CD14-positive monocyte (primary cell): Measurements from ENCODE around the gene NOP14. TPM values are rescaled to one million over a fixed set of nuclear protein-coding genes. Genes with fewer than 3 reads are reported as not detected.

Source experiments
- DNase-seq, 3 donors: peaks; one replicate each; pipeline ENCODE4 v3.0.0-alpha.2; 2011 to 2022
- H2AFZ ChIP-seq: 2 replicates; pipeline ENCODE4 v1.6.0; 2012; ENCODE audit warnings: mild to moderate bottlenecking, low read depth, low read length, inconsistent platforms; ENCODE audit not compliant: insufficient read depth, poor library complexity, severe bottlenecking
- H3K27ac ChIP-seq, 2 donors: 1 replicate in 1 of 2; 2 replicates in 1 of 2; pipeline ENCODE4 v1.5.1; 2012 to 2013; ENCODE audit warnings: low read length in 2 of 2, control low read depth in 1 of 2, inconsistent platforms in 1 of 2, low read depth in 1 of 2, mild to moderate bottlenecking in 1 of 2
- H3K27me3 ChIP-seq, 2 donors: one replicate each; pipeline versions ENCODE4 v1.6.0 to v1.6.1; 2011 to 2013; ENCODE audit warnings: low read length in 2 of 2; ENCODE audit not compliant: control insufficient read depth in 2 of 2, insufficient read depth in 2 of 2
- H3K36me3 ChIP-seq, 2 donors: replicated peaks in 1 of 2; 1 replicate in 1 of 2; 2 replicates in 1 of 2; pipeline versions ENCODE4 v1.5.1 to v1.6.1; 2012 to 2013; ENCODE audit warnings: low read length in 2 of 2, control low read depth in 1 of 2, inconsistent platforms in 1 of 2, mild to moderate bottlenecking in 1 of 2; ENCODE audit not compliant: insufficient read depth in 2 of 2, control insufficient read depth in 1 of 2
- H3K4me1 ChIP-seq, 2 donors: 1 replicate in 1 of 2; 2 replicates in 1 of 2; pipeline versions ENCODE4 v1.5.1 to v1.6.1; 2012 to 2013; ENCODE audit warnings: low read length in 2 of 2, control low read depth in 1 of 2, inconsistent platforms in 1 of 2, mild to moderate bottlenecking in 1 of 2, moderate library complexity in 1 of 2; ENCODE audit not compliant: insufficient read depth in 2 of 2, control insufficient read depth in 1 of 2
- H3K4me2 ChIP-seq: replicated peaks from 2 replicates; pipeline ENCODE3; 2012; ENCODE audit warnings: low read length, moderate library complexity, mild to moderate bottlenecking; ENCODE audit not compliant: poor library complexity, severe bottlenecking; ENCODE audit errors: extremely low read depth
- H3K4me3 ChIP-seq, 3 experiments: fragments of 200-600 bp in 1 of 3; sonication (generic) in 1 of 3; replicated peaks in 1 of 3; 1 replicate in 2 of 3; 2 replicates in 1 of 3; pipeline ENCODE4 v1.5.1; 2011 to 2013; ENCODE audit warnings: low read length in 3 of 3, mild to moderate bottlenecking in 3 of 3, control low read depth in 2 of 3, low read depth in 2 of 3, inconsistent platforms in 1 of 3, moderate library complexity in 1 of 3
- H3K79me2 ChIP-seq: 2 replicates; pipeline ENCODE4 v1.6.0; 2012; ENCODE audit warnings: mild to moderate bottlenecking, control low read depth, inconsistent platforms, low read length, moderate library complexity; ENCODE audit not compliant: insufficient read depth
- H3K9ac ChIP-seq: 2 replicates; pipeline ENCODE4 v1.6.0; 2017; ENCODE audit warnings: low read length, mild to moderate bottlenecking; ENCODE audit not compliant: insufficient read depth, poor library complexity, severe bottlenecking
- H3K9me3 ChIP-seq, 2 donors: replicated peaks in 1 of 2; 1 replicate in 1 of 2; 2 replicates in 1 of 2; pipeline versions ENCODE4 v1.5.1 to v1.6.1; 2012 to 2013; ENCODE audit warnings: low read length in 2 of 2, control low read depth in 1 of 2; ENCODE audit not compliant: control insufficient read depth in 1 of 2, insufficient read depth in 1 of 2
- H4K20me1 ChIP-seq: 2 replicates; pipeline ENCODE4 v1.6.0; 2012; ENCODE audit warnings: mild to moderate bottlenecking, low read length, control low read depth, moderate library complexity; ENCODE audit not compliant: insufficient read depth
- H3K27ac Mint-ChIP-seq, 7 donors: one replicate each; pipeline ENCODE4 v1.8.0; 2020; ENCODE audit warnings: mild to moderate bottlenecking in 7 of 7, mixed read lengths in 7 of 7, moderate library complexity in 6 of 7, inconsistent platforms in 2 of 7
- H3K27me3 Mint-ChIP-seq, 3 donors: one replicate each; pipeline ENCODE4 v1.8.0; 2021 to 2022; ENCODE audit warnings: low read depth in 3 of 3, mild to moderate bottlenecking in 3 of 3, mixed read lengths in 3 of 3, moderate library complexity in 3 of 3, inconsistent platforms in 1 of 3
- H3K36me3 Mint-ChIP-seq, 2 donors: one replicate each; pipeline ENCODE4 v1.8.0; 2020; ENCODE audit warnings: mixed read lengths in 2 of 2, inconsistent platforms in 1 of 2, mild to moderate bottlenecking in 1 of 2
- H3K4me1 Mint-ChIP-seq: one replicate; pipeline ENCODE4 v1.8.0; 2020; ENCODE audit warnings: mild to moderate bottlenecking, mixed read lengths
- H3K4me3 Mint-ChIP-seq, 2 donors: one replicate each; pipeline ENCODE4 v1.8.0; 2020; ENCODE audit warnings: mild to moderate bottlenecking in 2 of 2, mixed read lengths in 2 of 2, moderate library complexity in 1 of 2
- H3K9me3 Mint-ChIP-seq, 7 donors: one replicate each; pipeline ENCODE4 v1.8.0; 2020 to 2022; ENCODE audit warnings: mixed read lengths in 7 of 7, mild to moderate bottlenecking in 6 of 7, moderate library complexity in 6 of 7, inconsistent platforms in 2 of 7
- CTCF ChIP-seq: fragments of 200-600 bp; IDR thresholded peaks from one replicate; pipeline ENCODE4 v1.8.0; 2022; ENCODE audit warnings: antibody characterized with exemption, mild to moderate bottlenecking
- WGBS: methylation state at CpG from one replicate; pipeline ENCODE4 v1.1.5; 2013; ENCODE audit warnings: missing lambda C conversion rate; ENCODE audit not compliant: insufficient coverage; 5-methylcytosine and 5-hydroxymethylcytosine counted together
- intact Hi-C, 2 donors: fragments of 100-400 bp; cut with micrococcal nuclease; formaldehyde crosslinking; loops; one replicate each; pipeline versions ENCODE4 v1.15.0 to v1.15.1; 2023
- polyA plus RNA-seq, 3 donors: library from polyadenylated mRNA; depleted of rRNA in 1 of 3; unstranded in 2 of 3; stranded (reverse) in 1 of 3; fragments of 300-500 nt in 2 of 3; fragments of >200 nt in 1 of 3; fragmentation: Illumina TruSeq in 2 of 3; gene quantifications; 1 replicate in 2 of 3; 2 replicates in 1 of 3; pipeline ENCODE4 v1.2.3, GENCODE V29; 2012 to 2021

NOP14 gene
- polyA plus RNA-seq, 3 donors, result 3.9 to 6.2 (median 4.3) TPM

DNA sequence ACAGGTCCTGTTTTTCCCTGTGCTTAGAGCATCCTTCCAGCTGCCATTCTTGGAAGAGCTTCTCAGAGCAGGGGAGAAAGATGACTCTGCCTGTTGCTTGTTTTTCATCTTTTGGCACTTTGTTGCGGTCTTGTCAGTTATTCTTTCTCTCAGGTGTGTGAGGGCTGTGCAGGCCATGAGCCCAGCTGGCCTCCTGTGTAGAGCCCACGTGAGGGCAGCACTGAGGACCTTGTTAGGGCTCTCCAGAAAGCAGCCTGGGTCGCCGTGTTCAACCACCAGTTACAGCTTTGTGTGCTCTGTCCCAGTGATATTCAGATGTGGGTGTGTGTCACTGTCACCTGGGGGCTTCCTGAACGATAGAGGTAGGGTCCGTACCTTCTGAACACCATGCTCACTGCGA, 52.8 kb downstream of the NOP14 start:
- Histone ChIP-seq H4K20me1 (peaks cover 26% of the 10 kb centered on the region), H3K4me2 (no peak overlapping the region), H3K79me2 (no peaks in the 10 kb centered on the region), H3K27ac (no peak overlapping the region), H3K9ac (no peak overlapping the region), H3K27me3 (no peaks in the 10 kb centered on the region), H3K4me1 (no peaks in the 10 kb centered on the region), H3K9me3 (no peaks in the 10 kb centered on the region), H3K4me3 (no peak overlapping the region), H3K36me3 (peaks cover 83 to 98% of the 10 kb centered on the region in 2 donors), H2AFZ (no peak overlapping the region)
- intact Hi-C loops, result no loop called here
- H3K27me3 Mint-ChIP-seq, result peaks cover 0 to 2% (median 0%) of the 10 kb centered on the region in 3 donors
- TF ChIP-seq CTCF, result no peak
- peaks cover 8% of the 10 kb centered on the region for H3K4me1 Mint-ChIP-seq
- no peak overlapping the region for H3K4me3 Mint-ChIP-seq
- H3K27ac Mint-ChIP-seq, result peak overlapping the region in 2 of 7 donors; percentile 26
- peaks cover 0 to 2% (median 0%) of the 10 kb centered on the region in 7 donors for H3K9me3 Mint-ChIP-seq
- H3K36me3 Mint-ChIP-seq, result peaks cover 85 to 95% of the 10 kb centered on the region in 2 donors
- DNase-seq, result no peak
- WGBS, result 97% methylated on average over 7 of the region's 7 CpGs

- Histone ChIP-seq H3K27ac (no peak overlapping the region), H3K9me3 (no peaks in the 10 kb centered on the region), H3K4me3 (no peak overlapping the region), H3K4me2 (no peak overlapping the region), H3K36me3 (peaks cover 85 to 98% of the 10 kb centered on the region in 2 donors), H4K20me1 (peaks cover 24% of the 10 kb centered on the region), H3K79me2 (no peaks in the 10 kb centered on the region), H2AFZ (no peak overlapping the region), H3K9ac (no peak overlapping the region), H3K27me3 (no peaks in the 10 kb centered on the region), H3K4me1 (no peaks in the 10 kb centered on the region)
- peaks cover 8% of the 10 kb centered on the region for H3K4me1 Mint-ChIP-seq
- no peak overlapping the region for H3K4me3 Mint-ChIP-seq
- WGBS, result 92% methylated on average over 8 of the region's 8 CpGs
- intact Hi-C loops, result no loop called here
- H3K36me3 Mint-ChIP-seq, result peaks cover 85 to 93% of the 10 kb centered on the region in 2 donors
- H3K27ac Mint-ChIP-seq, result peak overlapping the region in 1 of 7 donors; percentile 41
- peaks cover 0 to 2% (median 0%) of the 10 kb centered on the region in 3 donors for H3K27me3 Mint-ChIP-seq
- peaks cover 0 to 2% (median 0%) of the 10 kb centered on the region in 7 donors for H3K9me3 Mint-ChIP-seq
- TF ChIP-seq CTCF, result no peak
- DNase-seq, result no peak
These were observed 53.6 kb downstream of the NOP14 start for GRCh38 chr4:2909583-2909982.
